GM12878 (cell line): ENCODE measurements around the gene TTK.

Experiments used
- ATF3 ChIP-seq: IDR thresholded peaks from 2 replicates; pipeline ENCODE4 v1.6.1; 2011; ENCODE audit warnings: low read depth, mild to moderate bottlenecking, low read length, moderate library complexity, borderline replicate concordance; ENCODE audit errors: extremely low read depth
- CEBPB ChIP-seq, 2 experiments: fragments of 150-350 bp in 1 of 2; IDR thresholded peaks; 2 replicates each; pipeline ENCODE4 v1.6.1; 2012 to 2014; ENCODE audit warnings: low read depth in 2 of 2, low read length in 2 of 2, borderline replicate concordance in 1 of 2, inconsistent platforms in 1 of 2
- CTCF ChIP-seq, 3 experiments: IDR thresholded peaks in 2 of 3; conservative IDR thresholded peaks in 1 of 3; 2 replicates each; pipeline ENCODE4 v1.5.1; 2011; ENCODE audit warnings: low read depth in 3 of 3, low read length in 3 of 3, mild to moderate bottlenecking in 3 of 3, control low read depth in 2 of 3, moderate library complexity in 2 of 3, inconsistent platforms in 1 of 3, mixed read lengths in 1 of 3; ENCODE audit not compliant: control insufficient read depth in 2 of 3, insufficient read depth in 1 of 3; ENCODE audit errors: extremely low read depth in 1 of 3
- EED ChIP-seq: sonication (generic); IDR thresholded peaks from 2 replicates; pipeline ENCODE4 v1.6.1; 2016; ENCODE audit warnings: antibody characterized with exemption, low read depth
- EP300 ChIP-seq, 2 experiments: fragments of 150-350 bp in 1 of 2; IDR thresholded peaks; 2 replicates each; pipeline ENCODE4 v1.6.1; 2011 to 2012; ENCODE audit warnings: low read depth in 2 of 2, low read length in 2 of 2, borderline replicate concordance in 1 of 2, improper control_type of control experiment in 1 of 2, inconsistent platforms in 1 of 2; ENCODE audit not compliant: control insufficient read depth in 1 of 2
- KLF5 ChIP-seq: fragments of 450-650 bp; IDR thresholded peaks from 2 replicates; pipeline ENCODE4 v1.6.1; 2014; ENCODE audit warnings: mild to moderate bottlenecking; ENCODE audit not compliant: partially characterized antibody
- MYC ChIP-seq: IDR thresholded peaks from 2 replicates; pipeline ENCODE4 v1.6.1; 2011; ENCODE audit warnings: mild to moderate bottlenecking, low read length, moderate library complexity, inconsistent platforms; ENCODE audit not compliant: insufficient read depth, insufficient replicate concordance, insufficient read length, severe bottlenecking
- PAX8 ChIP-seq: fragments of 450-650 bp; IDR thresholded peaks from 2 replicates; pipeline ENCODE4 v1.6.1; 2017; ENCODE audit warnings: mild to moderate bottlenecking, moderate library complexity
- RB1 ChIP-seq: fragments of 450-650 bp; formaldehyde crosslinking; IDR thresholded peaks from 2 replicates; pipeline ENCODE4 v1.6.1; 2017; ENCODE audit warnings: mild to moderate bottlenecking, borderline replicate concordance
- RFX5 ChIP-seq: IDR thresholded peaks from 2 replicates; pipeline ENCODE4 v1.6.1; 2011; ENCODE audit warnings: low read depth, low read length, improper control_type of control experiment
- SPI1 ChIP-seq: IDR thresholded peaks from 2 replicates; pipeline ENCODE4 v1.6.1; 2011; ENCODE audit warnings: low read depth, mild to moderate bottlenecking, low read length, moderate library complexity, borderline replicate concordance; ENCODE audit not compliant: insufficient read depth
- YY1 ChIP-seq: IDR thresholded peaks from 2 replicates; pipeline ENCODE4 v1.6.1; 2011; ENCODE audit warnings: low read depth, mild to moderate bottlenecking, low read length
- ZNF274 ChIP-seq: IDR thresholded peaks from one replicate; pipeline ENCODE4 v1.8.0; 2011; ENCODE audit not compliant: insufficient read length, insufficient read depth

- no peak for TF ChIP-seq YY1
- no peak for TF ChIP-seq SPI1
- no peak for TF ChIP-seq RB1
- TF ChIP-seq MYC: no peak
- no peak for TF ChIP-seq ZNF274
- TF ChIP-seq EP300 (IDR thresholded peaks at IDR 0.05; ENCODE audit: borderline replicate concordance in 1 of 2, control insufficient read depth in 1 of 2, low read depth in 2 of 2, low read length in 2 of 2): no peak
- no peak for TF ChIP-seq CEBPB (IDR thresholded peaks at IDR 0.05; ENCODE audit: borderline replicate concordance in 1 of 2, low read depth in 2 of 2, low read length in 2 of 2)
- TF ChIP-seq ATF3: no peak
- no peak for TF ChIP-seq CTCF (IDR thresholded peaks at IDR 0.05 in 2 of 3, conservative IDR thresholded peaks at IDR 0.05 in 1 of 3; ENCODE audit: control insufficient read depth in 2 of 3, extremely low read depth in 1 of 3, insufficient read depth in 1 of 3, low read depth in 3 of 3, low read length in 3 of 3)
- TF ChIP-seq EED: no peak
- TF ChIP-seq RFX5: no peak
- TF ChIP-seq KLF5: no peak
- no peak for TF ChIP-seq PAX8
Observed at GRCh38 chr6:79969784-79970183, 34.7 kb upstream of the TTK start.
